ENCODE data around the gene BCAS1. TPM values are rescaled to one million over a fixed set of nuclear protein-coding genes. Genes with fewer than 3 reads are reported as not detected.

Gene BCAS1
- total and polyA plus RNA-seq, 10 of the 15 experiments (the other 5 are each of a cell fraction or from before 2014, with no cell fraction given) = 0.21 to 1.4 (median 0.55) TPM

DNA sequence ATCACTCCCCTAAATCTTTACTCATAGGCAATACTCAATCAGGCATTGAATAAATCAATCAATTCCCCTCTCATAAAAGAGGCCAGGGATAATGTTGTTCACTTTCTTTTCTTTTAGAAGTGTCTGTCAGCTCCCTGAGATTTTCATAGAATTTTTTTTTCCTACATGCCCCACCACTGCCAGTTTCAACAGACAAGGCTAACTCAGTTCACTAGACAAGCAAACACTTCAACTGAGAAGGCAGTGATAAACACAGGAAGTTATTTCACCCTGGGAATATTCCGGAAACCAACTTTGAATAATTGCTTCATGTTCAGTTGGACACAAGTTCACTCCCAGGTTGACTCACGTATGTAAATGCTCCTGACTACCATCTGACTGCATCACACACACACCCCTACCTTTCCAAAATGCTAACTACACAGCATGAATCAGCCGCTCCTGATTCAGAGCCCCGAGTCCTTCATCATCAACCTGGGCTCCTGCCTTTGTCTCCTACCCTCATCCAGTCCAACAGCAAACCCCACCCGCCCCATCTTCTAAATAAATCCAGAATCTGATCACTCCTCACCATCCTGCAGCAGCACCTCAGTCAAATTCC, 143.9 kb downstream of the BCAS1 start (continued):
- peak; percentile 98 for TF ChIP-seq IKZF2 (IDR thresholded peaks at IDR 0.05)
- TF ChIP-seq, protein P1, sequence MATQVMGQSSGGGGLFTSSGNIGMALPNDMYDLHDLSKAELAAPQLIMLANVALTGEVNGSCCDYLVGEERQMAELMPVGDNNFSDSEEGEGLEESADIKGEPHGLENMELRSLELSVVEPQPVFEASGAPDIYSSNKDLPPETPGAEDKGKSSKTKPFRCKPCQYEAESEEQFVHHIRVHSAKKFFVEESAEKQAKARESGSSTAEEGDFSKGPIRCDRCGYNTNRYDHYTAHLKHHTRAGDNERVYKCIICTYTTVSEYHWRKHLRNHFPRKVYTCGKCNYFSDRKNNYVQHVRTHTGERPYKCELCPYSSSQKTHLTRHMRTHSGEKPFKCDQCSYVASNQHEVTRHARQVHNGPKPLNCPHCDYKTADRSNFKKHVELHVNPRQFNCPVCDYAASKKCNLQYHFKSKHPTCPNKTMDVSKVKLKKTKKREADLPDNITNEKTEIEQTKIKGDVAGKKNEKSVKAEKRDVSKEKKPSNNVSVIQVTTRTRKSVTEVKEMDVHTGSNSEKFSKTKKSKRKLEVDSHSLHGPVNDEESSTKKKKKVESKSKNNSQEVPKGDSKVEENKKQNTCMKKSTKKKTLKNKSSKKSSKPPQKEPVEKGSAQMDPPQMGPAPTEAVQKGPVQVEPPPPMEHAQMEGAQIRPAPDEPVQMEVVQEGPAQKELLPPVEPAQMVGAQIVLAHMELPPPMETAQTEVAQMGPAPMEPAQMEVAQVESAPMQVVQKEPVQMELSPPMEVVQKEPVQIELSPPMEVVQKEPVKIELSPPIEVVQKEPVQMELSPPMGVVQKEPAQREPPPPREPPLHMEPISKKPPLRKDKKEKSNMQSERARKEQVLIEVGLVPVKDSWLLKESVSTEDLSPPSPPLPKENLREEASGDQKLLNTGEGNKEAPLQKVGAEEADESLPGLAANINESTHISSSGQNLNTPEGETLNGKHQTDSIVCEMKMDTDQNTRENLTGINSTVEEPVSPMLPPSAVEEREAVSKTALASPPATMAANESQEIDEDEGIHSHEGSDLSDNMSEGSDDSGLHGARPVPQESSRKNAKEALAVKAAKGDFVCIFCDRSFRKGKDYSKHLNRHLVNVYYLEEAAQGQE (IDR thresholded peaks at IDR 0.05; ENCODE audit: low read depth, low read length) = no peak
- no peak for TF ChIP-seq SPI1 (IDR thresholded peaks at IDR 0.05; ENCODE audit: borderline replicate concordance, insufficient read depth, low read depth, low read length)
- 0 out of 2 replicates have a peak, but pooled peaks have one; percentile 42 for TF ChIP-seq SREBF1 (IDR thresholded peaks at IDR 0.05; ENCODE audit: low read length)
- TF ChIP-seq, protein P2, sequence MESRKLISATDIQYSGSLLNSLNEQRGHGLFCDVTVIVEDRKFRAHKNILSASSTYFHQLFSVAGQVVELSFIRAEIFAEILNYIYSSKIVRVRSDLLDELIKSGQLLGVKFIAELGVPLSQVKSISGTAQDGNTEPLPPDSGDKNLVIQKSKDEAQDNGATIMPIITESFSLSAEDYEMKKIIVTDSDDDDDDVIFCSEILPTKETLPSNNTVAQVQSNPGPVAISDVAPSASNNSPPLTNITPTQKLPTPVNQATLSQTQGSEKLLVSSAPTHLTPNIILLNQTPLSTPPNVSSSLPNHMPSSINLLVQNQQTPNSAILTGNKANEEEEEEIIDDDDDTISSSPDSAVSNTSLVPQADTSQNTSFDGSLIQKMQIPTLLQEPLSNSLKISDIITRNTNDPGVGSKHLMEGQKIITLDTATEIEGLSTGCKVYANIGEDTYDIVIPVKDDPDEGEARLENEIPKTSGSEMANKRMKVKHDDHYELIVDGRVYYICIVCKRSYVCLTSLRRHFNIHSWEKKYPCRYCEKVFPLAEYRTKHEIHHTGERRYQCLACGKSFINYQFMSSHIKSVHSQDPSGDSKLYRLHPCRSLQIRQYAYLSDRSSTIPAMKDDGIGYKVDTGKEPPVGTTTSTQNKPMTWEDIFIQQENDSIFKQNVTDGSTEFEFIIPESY (IDR thresholded peaks at IDR 0.05) = no peak
- TF ChIP-seq, protein P3, sequence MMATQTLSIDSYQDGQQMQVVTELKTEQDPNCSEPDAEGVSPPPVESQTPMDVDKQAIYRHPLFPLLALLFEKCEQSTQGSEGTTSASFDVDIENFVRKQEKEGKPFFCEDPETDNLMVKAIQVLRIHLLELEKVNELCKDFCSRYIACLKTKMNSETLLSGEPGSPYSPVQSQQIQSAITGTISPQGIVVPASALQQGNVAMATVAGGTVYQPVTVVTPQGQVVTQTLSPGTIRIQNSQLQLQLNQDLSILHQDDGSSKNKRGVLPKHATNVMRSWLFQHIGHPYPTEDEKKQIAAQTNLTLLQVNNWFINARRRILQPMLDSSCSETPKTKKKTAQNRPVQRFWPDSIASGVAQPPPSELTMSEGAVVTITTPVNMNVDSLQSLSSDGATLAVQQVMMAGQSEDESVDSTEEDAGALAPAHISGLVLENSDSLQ (IDR thresholded peaks at IDR 0.05) = peak; percentile 47
- TF ChIP-seq ZZZ3 (IDR thresholded peaks at IDR 0.05; ENCODE audit: control insufficient read depth, insufficient read length, low read depth) = no peak
- TF ChIP-seq MXI1 (IDR thresholded peaks at IDR 0.05; ENCODE audit: low read depth, low read length) = no peak
- TF ChIP-seq SRF (IDR thresholded peaks at IDR 0.05; ENCODE audit: low read depth in 2 of 2, low read length in 2 of 2) = no peak
- TF ChIP-seq TCF12 (IDR thresholded peaks at IDR 0.05; ENCODE audit: low read depth, low read length) = no peak
- TF ChIP-seq DPF2 (IDR thresholded peaks at IDR 0.05) = peak; percentile 61; the same call in 1 of the 2 replicates
- peak; percentile 100 for TF ChIP-seq POU2F2 (IDR thresholded peaks at IDR 0.05; ENCODE audit: borderline replicate concordance, low read depth, low read length)
- 0 out of 2 replicates have a peak, but pooled peaks have one; percentile 37 for TF ChIP-seq TAF1 (IDR thresholded peaks at IDR 0.05; ENCODE audit: borderline replicate concordance, low read depth, low read length)
- peak; percentile 48; the same call in 1 of the 2 replicates for TF ChIP-seq GATAD2B (conservative IDR thresholded peaks at IDR 0.05; ENCODE audit: low read depth)
- TF ChIP-seq, protein P4, sequence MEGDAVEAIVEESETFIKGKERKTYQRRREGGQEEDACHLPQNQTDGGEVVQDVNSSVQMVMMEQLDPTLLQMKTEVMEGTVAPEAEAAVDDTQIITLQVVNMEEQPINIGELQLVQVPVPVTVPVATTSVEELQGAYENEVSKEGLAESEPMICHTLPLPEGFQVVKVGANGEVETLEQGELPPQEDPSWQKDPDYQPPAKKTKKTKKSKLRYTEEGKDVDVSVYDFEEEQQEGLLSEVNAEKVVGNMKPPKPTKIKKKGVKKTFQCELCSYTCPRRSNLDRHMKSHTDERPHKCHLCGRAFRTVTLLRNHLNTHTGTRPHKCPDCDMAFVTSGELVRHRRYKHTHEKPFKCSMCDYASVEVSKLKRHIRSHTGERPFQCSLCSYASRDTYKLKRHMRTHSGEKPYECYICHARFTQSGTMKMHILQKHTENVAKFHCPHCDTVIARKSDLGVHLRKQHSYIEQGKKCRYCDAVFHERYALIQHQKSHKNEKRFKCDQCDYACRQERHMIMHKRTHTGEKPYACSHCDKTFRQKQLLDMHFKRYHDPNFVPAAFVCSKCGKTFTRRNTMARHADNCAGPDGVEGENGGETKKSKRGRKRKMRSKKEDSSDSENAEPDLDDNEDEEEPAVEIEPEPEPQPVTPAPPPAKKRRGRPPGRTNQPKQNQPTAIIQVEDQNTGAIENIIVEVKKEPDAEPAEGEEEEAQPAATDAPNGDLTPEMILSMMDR (IDR thresholded peaks at IDR 0.05 in 2 of 3, conservative IDR thresholded peaks at IDR 0.05 in 1 of 3; ENCODE audit: control insufficient read depth in 2 of 3, extremely low read depth in 1 of 3, insufficient read depth in 1 of 3, low read depth in 3 of 3, low read length in 3 of 3) = no peak
- TF ChIP-seq, protein P5, sequence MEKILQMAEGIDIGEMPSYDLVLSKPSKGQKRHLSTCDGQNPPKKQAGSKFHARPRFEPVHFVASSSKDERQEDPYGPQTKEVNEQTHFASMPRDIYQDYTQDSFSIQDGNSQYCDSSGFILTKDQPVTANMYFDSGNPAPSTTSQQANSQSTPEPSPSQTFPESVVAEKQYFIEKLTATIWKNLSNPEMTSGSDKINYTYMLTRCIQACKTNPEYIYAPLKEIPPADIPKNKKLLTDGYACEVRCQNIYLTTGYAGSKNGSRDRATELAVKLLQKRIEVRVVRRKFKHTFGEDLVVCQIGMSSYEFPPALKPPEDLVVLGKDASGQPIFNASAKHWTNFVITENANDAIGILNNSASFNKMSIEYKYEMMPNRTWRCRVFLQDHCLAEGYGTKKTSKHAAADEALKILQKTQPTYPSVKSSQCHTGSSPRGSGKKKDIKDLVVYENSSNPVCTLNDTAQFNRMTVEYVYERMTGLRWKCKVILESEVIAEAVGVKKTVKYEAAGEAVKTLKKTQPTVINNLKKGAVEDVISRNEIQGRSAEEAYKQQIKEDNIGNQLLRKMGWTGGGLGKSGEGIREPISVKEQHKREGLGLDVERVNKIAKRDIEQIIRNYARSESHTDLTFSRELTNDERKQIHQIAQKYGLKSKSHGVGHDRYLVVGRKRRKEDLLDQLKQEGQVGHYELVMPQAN (conservative IDR thresholded peaks at IDR 0.05) = no peak
